ENCODE data around the gene GTF3A. TPM values are rescaled to one million over a fixed set of nuclear protein-coding genes. Genes with fewer than 3 reads are reported as not detected.

GTF3A gene
- total and polyA plus RNA-seq, 9 of the 15 experiments (the other 6 are each of a cell fraction or from before 2014, with no cell fraction given) = 47.5 to 303 (median 174) TPM

DNA sequence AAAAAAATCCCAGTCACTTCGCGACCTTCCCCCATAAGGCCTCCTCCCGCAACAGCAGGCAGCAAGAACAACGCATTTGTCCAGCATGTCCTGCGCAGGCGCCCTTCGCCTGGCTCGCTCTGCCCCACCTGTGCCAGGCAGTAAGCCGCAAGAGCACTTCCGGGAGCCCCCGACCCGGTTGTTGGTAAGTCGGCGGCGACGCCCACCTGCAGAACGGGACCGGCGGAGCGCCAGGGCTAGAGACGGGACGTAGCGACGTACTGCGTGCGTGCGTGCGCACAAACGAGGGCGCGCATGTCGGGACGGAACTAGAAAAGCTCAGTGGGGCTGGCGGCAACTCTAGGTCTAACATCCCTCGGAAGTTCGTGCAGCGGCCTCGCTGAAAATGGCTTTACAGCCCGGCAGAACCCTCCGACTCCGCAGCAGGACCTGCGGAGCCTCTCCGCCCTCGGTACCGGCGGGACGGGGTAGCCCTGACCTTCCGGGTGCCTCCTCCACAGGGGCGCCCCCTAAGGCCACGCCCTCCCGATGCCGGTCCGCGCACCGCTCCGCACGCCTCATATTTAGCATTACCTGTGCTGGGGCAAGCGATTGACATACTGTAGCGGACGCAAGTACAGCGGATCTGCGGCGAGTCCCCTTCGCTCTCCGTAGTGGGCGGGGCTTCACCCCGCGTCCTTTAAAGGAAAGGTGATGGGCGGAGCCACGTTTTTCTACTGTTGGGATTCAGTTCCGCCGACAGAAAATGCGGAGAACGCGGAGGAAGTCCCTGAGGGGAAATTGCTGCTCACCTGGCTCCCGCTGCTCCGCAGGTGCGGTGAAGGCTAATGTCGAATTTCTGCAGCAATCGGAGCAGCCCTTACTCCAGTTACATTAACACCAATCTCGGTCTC is 25.8 kb downstream of the GTF3A start, which contains the start of gene MTIF3 (continued):
- TF ChIP-seq SAFB2 (IDR thresholded peaks at IDR 0.05; ENCODE audit: borderline replicate concordance, low read depth, low read length, severe bottlenecking) (no peak), ARNT (IDR thresholded peaks at IDR 0.05) (no peak), MEIS2 (IDR thresholded peaks at IDR 0.05; ENCODE audit: partially characterized antibody) (peak; percentile 39), NR2C1 (IDR thresholded peaks at IDR 0.05) (peak; percentile 48), NR2C1 (tag; IDR thresholded peaks at IDR 0.05) (0 out of 2 replicates have a peak, but pooled peaks have one; percentile 25), ZNF124 (CRISPR knock-in tag; IDR thresholded peaks at IDR 0.05) (no peak), RFX7 (CRISPR knock-in tag; IDR thresholded peaks at IDR 0.05) (no peak), ZNF436 (CRISPR knock-in tag; IDR thresholded peaks at IDR 0.05) (no peak), ZFP1 (CRISPR knock-in tag; IDR thresholded peaks at IDR 0.05) (no peak), NR1H2 (CRISPR knock-in tag; IDR thresholded peaks at IDR 0.05) (no peak), EWSR1 (IDR thresholded peaks at IDR 0.05; ENCODE audit: borderline replicate concordance, low read depth, partially characterized antibody) (no peak), EHMT2 (IDR thresholded peaks at IDR 0.05) (no peak), HNRNPK (IDR thresholded peaks at IDR 0.05; ENCODE audit: low read depth, low read length, poor library complexity, severe bottlenecking) (no peak), SP2 (IDR thresholded peaks at IDR 0.05; ENCODE audit: extremely low read depth, low read depth, low read length, poor library complexity, severe bottlenecking) (no peak), PCBP2 (IDR thresholded peaks at IDR 0.05; ENCODE audit: low read depth, low read length, poor library complexity, severe bottlenecking) (no peak), POLR3A (IDR thresholded peaks at IDR 0.05; ENCODE audit: borderline replicate concordance, extremely low read depth, insufficient read depth, insufficient read length) (no peak), DPF2 (IDR thresholded peaks at IDR 0.05) (no peak), NUFIP1 (IDR thresholded peaks at IDR 0.05; ENCODE audit: partially characterized antibody) (no peak), CBX3 (IDR thresholded peaks at IDR 0.05; ENCODE audit: borderline replicate concordance in 1 of 2, low read length in 2 of 2) (no peak), GATAD2A (IDR thresholded peaks at IDR 0.05) (no peak), SIN3B (IDR thresholded peaks at IDR 0.05; ENCODE audit: low read depth) (no peak; the same call in 1 of the 2 replicates)
- TF ChIP-seq, protein P1, sequence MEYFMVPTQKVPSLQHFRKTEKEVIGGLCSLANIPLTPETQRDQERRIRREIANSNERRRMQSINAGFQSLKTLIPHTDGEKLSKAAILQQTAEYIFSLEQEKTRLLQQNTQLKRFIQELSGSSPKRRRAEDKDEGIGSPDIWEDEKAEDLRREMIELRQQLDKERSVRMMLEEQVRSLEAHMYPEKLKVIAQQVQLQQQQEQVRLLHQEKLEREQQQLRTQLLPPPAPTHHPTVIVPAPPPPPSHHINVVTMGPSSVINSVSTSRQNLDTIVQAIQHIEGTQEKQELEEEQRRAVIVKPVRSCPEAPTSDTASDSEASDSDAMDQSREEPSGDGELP (CRISPR knock-in tag; IDR thresholded peaks at IDR 0.05; ENCODE audit: borderline replicate concordance) = peak; percentile 40; the same call in 1 of the 2 replicates

Measured in K562 (cell line).